Suprapubic skin (tissue), 4 donors: ENCODE results near the gene TBC1D19. TPM values are rescaled to one million over a fixed set of nuclear protein-coding genes. Genes with fewer than 3 reads are reported as not detected.
A peak's percentile ranks its signal among the peaks of the same experiment; 100 is the strongest.

Experiments
- DNase-seq, 2 donors: peaks; one replicate each; pipeline ENCODE4 v3.0.0-alpha.2; 2019; ENCODE audit warnings: low spot score in 2 of 2
- H3K27ac ChIP-seq: fragments of 200-600 bp; sonication (generic); one replicate; pipeline ENCODE4 v1.5.1; 2019
- H3K27me3 ChIP-seq: fragments of 200-600 bp; sonication (generic); one replicate; pipeline ENCODE4 v1.5.1; 2019
- H3K36me3 ChIP-seq: fragments of 200-600 bp; sonication (generic); one replicate; pipeline ENCODE4 v1.5.1; 2019
- H3K4me1 ChIP-seq: fragments of 200-600 bp; sonication (generic); one replicate; pipeline ENCODE4 v1.5.1; 2019
- H3K4me3 ChIP-seq: fragments of 200-600 bp; sonication (generic); one replicate; pipeline ENCODE4 v1.5.1; 2019; ENCODE audit warnings: mild to moderate bottlenecking
- H3K9me3 ChIP-seq: fragments of 200-600 bp; sonication (generic); one replicate; pipeline ENCODE4 v1.5.1; 2019
- CTCF ChIP-seq, 2 donors: fragments of 200-600 bp in 1 of 2; fragments of 450-650 bp in 1 of 2; sonication (generic) in 1 of 2; IDR thresholded peaks; one replicate each; pipeline ENCODE4 v1.5.1; 2016 to 2019; ENCODE audit warnings: antibody characterized with exemption in 2 of 2, mild to moderate bottlenecking in 1 of 2, moderate library complexity in 1 of 2
- EP300 ChIP-seq: sonication (generic); formaldehyde crosslinking; IDR thresholded peaks from one replicate; pipeline ENCODE4 v1.6.1; 2017; ENCODE audit warnings: antibody characterized with exemption
- POLR2A ChIP-seq, 2 donors: fragments of 450-650 bp; IDR thresholded peaks; one replicate each; pipeline ENCODE4 v1.6.1; 2017; ENCODE audit warnings: antibody characterized with exemption in 2 of 2, mild to moderate bottlenecking in 2 of 2, moderate library complexity in 2 of 2
- POLR2AphosphoS5 ChIP-seq, 3 donors: sonication (generic); formaldehyde crosslinking; IDR thresholded peaks; one replicate each; pipeline ENCODE4 v1.6.1; 2017; ENCODE audit warnings: antibody characterized with exemption in 3 of 3
- WGBS: methylation state at CpG from one replicate; pipeline ENCODE4 v1.1.5; 2018; 5-methylcytosine and 5-hydroxymethylcytosine counted together
- total RNA-seq, 4 donors: library from RNA; depleted of rRNA; stranded (reverse); fragments of >200 nt; gene quantifications; one replicate each; pipeline ENCODE4 v1.1.0, GENCODE V29; 2016

The TBC1D19 gene
- total RNA-seq, 4 donors from 2014 or later = 6.2 to 16.2 (median 11.9) TPM

DNA sequence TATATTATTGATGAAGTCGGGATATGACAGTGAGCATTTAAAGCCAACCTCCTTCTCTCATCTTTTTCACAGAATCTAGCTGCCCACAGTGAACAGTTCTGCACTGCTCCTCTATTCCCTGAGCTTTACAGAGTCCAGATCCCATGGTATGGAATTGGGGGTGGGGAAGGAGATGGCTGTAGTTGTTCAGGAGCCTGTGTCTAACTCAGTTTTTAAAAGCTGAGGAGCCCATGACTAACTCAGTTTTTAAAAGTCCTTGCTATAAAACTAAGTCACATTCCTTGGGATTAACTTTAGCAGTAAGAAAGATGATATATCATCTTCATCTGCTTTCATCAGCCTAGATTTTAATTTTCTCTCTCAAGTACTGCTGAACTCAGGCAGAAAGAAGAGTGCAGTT is 180.3 kb downstream of the TBC1D19 start:
- 97% methylated on average over 1 of the region's 1 CpG for WGBS
- Histone ChIP-seq H3K36me3 (peaks cover 2% of the 10 kb centered on the region), H3K27me3 (no peaks in the 10 kb centered on the region), H3K4me3 (no peak overlapping the region), H3K4me1 (no peaks in the 10 kb centered on the region), H3K27ac (no peak overlapping the region), H3K9me3 (no peaks in the 10 kb centered on the region)
- no peak for DNase-seq
- TF ChIP-seq EP300 (no peak), POLR2AphosphoS5 (IDR thresholded peaks at IDR 0.05) (no peak), POLR2A (IDR thresholded peaks at IDR 0.05) (no peak), CTCF (IDR thresholded peaks at IDR 0.05) (no peak)

DNA sequence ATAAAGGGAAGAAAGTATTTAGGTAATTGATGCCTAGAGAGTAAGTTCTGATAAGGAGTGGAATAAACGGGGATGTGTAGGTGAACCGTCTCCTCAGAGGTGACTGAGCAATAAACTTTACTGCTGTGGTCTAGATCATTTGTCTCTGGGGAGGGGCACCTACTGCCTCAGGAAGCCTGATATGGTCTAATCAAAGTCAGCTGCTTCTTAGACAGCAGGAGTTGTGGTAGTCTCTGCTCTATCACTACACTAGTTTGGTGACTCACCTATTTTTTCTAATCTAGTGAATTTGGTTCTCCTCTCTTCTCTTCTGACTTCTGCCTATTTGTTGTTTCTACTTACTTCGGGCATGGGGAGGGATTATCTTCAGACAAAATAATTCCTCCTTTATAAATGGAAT is 181.6 kb downstream of the TBC1D19 start:
- Histone ChIP-seq H3K27me3 (no peaks in the 10 kb centered on the region), H3K36me3 (peaks cover 2% of the 10 kb centered on the region), H3K4me3 (no peak overlapping the region), H3K27ac (no peak overlapping the region), H3K9me3 (no peaks in the 10 kb centered on the region), H3K4me1 (no peaks in the 10 kb centered on the region)
- WGBS = 87% methylated on average over 3 of the region's 3 CpGs
- no peak for DNase-seq
- no peak for TF ChIP-seq POLR2AphosphoS5 (IDR thresholded peaks at IDR 0.05)
- TF ChIP-seq POLR2A (IDR thresholded peaks at IDR 0.05) = no peak
- TF ChIP-seq CTCF (IDR thresholded peaks at IDR 0.05) = no peak

DNA sequence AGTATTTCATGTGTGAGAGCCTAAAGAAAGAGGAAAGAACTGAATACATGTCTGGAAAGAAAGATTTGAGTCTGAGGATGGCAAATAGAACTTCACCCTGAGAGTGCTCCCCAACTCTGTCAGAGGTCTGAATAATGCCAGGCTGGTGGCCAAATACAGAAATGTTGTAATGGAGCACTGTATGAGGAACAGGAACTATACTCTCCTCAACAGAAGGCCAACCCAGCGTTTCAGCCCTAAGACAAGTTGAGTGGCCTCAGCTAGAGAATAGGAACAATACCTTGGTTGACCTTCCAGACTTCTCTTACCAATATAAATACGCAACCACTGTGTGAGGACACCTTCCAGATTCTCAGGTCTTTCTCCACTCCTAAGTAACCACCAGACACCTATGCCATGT is 182.3 kb downstream of the TBC1D19 start:
- TF ChIP-seq POLR2AphosphoS5 (IDR thresholded peaks at IDR 0.05) = no peak
- TF ChIP-seq POLR2A (IDR thresholded peaks at IDR 0.05) = no peak
- no peak for TF ChIP-seq EP300
- no peak for TF ChIP-seq CTCF (IDR thresholded peaks at IDR 0.05)
- H3K27ac ChIP-seq = no peak overlapping the region
- WGBS = 88% methylated on average over 2 of the region's 2 CpGs
- H3K4me3 ChIP-seq = no peak overlapping the region
- H3K9me3 ChIP-seq = no peaks in the 10 kb centered on the region
- peaks cover 6% of the 10 kb centered on the region for H3K36me3 ChIP-seq
- no peaks in the 10 kb centered on the region for H3K27me3 ChIP-seq
- no peak for DNase-seq
- H3K4me1 ChIP-seq = no peaks in the 10 kb centered on the region

GRCh38 chr4:26772096-26772873 is 188.4 kb downstream of the TBC1D19 start:
- Histone ChIP-seq H3K4me3 (no peak overlapping the region), H3K27me3 (no peaks in the 10 kb centered on the region), H3K27ac (no peak overlapping the region), H3K9me3 (no peaks in the 10 kb centered on the region), H3K36me3 (peaks cover 22% of the 10 kb centered on the region), H3K4me1 (no peaks in the 10 kb centered on the region)
- no peak for DNase-seq
- 90% methylated on average over 5 of the region's 5 CpGs for WGBS
- TF ChIP-seq CTCF (IDR thresholded peaks at IDR 0.05) (no peak), EP300 (no peak), POLR2AphosphoS5 (IDR thresholded peaks at IDR 0.05) (no peak)

GRCh38 chr4:26779224-26779623 is 195.3 kb downstream of the TBC1D19 start:
- H3K4me1 ChIP-seq = peaks cover 27% of the 10 kb centered on the region
- H3K36me3 ChIP-seq = no peaks in the 10 kb centered on the region
- H3K27ac ChIP-seq = peak overlapping the region; percentile 76
- TF ChIP-seq POLR2A (IDR thresholded peaks at IDR 0.05) (no peak), CTCF (IDR thresholded peaks at IDR 0.05) (no peak), POLR2AphosphoS5 (IDR thresholded peaks at IDR 0.05) (no peak), EP300 (no peak)
- H3K4me3 ChIP-seq = no peak overlapping the region
- DNase-seq = no peak
- WGBS = 64% methylated on average over 2 of the region's 2 CpGs
- H3K27me3 ChIP-seq = no peaks in the 10 kb centered on the region
- no peaks in the 10 kb centered on the region for H3K9me3 ChIP-seq
